ENCODE measurements around the gene PPP4R4. TPM values are rescaled to one million over a fixed set of nuclear protein-coding genes. Genes with fewer than 3 reads are reported as not detected.
A peak's percentile ranks its signal among the peaks of the same experiment; 100 is the strongest.
"Not testable (repeated sequence)": the region's sequence is repeated elsewhere in the genome, so short reads cannot be mapped to it uniquely, and the experiment has no call there.

PPP4R4 gene
- total RNA-seq, 1 donor from 2014 or later: 12.8 TPM

DNA sequence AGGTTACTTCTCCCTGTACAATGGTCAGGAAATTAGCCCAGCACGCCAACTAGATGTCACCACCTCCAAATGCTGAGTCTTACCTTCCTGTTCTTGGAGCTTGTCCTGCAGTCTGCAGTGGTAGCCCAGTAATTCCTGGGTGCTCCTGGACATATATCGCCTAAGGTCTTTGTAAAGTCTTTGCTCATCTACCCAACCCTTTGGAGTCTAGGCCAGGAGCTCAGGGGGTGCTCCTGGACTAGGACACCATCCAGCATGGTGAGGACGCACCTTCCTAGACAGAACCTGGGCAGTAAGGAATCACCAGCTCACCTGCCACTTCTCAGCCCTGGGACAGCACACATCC lies 118.4 kb downstream of the PPP4R4 start:
- DNase-seq (ENCODE audit: low spot score, unreplicated experiment): no peak
- H3K9me3 Mint-ChIP-seq (ENCODE audit: low read depth): peaks cover 5% of the 10 kb centered on the region
- TF ChIP-seq, protein P1, sequence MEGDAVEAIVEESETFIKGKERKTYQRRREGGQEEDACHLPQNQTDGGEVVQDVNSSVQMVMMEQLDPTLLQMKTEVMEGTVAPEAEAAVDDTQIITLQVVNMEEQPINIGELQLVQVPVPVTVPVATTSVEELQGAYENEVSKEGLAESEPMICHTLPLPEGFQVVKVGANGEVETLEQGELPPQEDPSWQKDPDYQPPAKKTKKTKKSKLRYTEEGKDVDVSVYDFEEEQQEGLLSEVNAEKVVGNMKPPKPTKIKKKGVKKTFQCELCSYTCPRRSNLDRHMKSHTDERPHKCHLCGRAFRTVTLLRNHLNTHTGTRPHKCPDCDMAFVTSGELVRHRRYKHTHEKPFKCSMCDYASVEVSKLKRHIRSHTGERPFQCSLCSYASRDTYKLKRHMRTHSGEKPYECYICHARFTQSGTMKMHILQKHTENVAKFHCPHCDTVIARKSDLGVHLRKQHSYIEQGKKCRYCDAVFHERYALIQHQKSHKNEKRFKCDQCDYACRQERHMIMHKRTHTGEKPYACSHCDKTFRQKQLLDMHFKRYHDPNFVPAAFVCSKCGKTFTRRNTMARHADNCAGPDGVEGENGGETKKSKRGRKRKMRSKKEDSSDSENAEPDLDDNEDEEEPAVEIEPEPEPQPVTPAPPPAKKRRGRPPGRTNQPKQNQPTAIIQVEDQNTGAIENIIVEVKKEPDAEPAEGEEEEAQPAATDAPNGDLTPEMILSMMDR (IDR thresholded peaks at IDR 0.05; ENCODE audit: unreplicated experiment): no peak
- H3K4me1 Mint-ChIP-seq (ENCODE audit: low read depth): peaks cover 18% of the 10 kb centered on the region
- peaks cover 6% of the 10 kb centered on the region for H3K36me3 Mint-ChIP-seq (ENCODE audit: insufficient read depth)
- no peaks in the 10 kb centered on the region for H3K27me3 Mint-ChIP-seq
- H3K27ac Mint-ChIP-seq: no peak overlapping the region
- no peak overlapping the region for H3K4me3 Mint-ChIP-seq (ENCODE audit: low read depth)

DNA sequence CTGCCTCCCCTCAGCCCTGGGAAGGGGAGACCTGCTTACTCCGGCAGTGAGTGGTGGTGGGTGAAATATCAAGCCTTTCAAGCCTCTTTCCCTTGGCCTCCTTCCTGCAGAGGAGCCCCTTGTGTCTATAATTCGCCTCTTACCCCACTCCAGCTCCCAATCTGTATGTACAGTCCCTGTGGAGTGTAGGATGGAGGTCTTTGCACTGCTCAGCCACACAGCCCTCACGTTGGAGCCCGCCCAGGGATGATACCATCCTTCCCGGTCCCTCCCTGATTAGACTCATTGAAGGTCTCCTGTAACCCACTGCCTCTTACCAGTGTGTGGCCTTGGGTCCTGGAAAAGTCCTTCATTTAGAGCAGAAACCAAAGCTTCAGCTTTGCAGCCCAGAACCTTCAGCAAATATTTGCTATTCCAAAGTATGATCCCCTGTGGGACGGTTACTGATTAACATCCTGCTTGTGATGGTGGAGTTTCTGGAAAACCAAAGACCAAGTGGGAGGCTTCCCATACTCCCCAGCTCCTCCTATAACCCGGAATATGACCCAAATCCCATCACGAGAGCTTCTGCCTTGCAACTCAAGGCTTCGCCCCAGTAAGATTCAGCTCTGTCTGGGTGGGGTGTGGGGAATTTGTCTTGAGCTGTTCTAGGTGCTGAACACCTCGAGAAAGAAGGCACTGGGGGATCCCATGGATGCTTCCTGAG lies 118.9 kb downstream of the PPP4R4 start, which contains the start of gene SERPINA10:
Gene SERPINA10, minus strand, starts transcription at position 397 of the 706 bp plus-strand sequence. CDS start 2,675 bp downstream, outside the sequence.
- H3K4me1 Mint-ChIP-seq (ENCODE audit: low read depth): peaks cover 18% of the 10 kb centered on the region
- TF ChIP-seq, protein P1 (IDR thresholded peaks at IDR 0.05; ENCODE audit: unreplicated experiment): no peak
- DNase-seq (ENCODE audit: low spot score, unreplicated experiment): no peak
- H3K27ac Mint-ChIP-seq: peak within 1 kb of the TSS; percentile 38
- no peaks in the 10 kb centered on the region for H3K27me3 Mint-ChIP-seq
- H3K4me3 Mint-ChIP-seq (ENCODE audit: low read depth): peak within 1 kb of the TSS; percentile 49
- H3K36me3 Mint-ChIP-seq (ENCODE audit: insufficient read depth): peaks cover under 1% of the 10 kb centered on the region
- peaks cover under 1% of the 10 kb centered on the region for H3K9me3 Mint-ChIP-seq (ENCODE audit: low read depth)

DNA sequence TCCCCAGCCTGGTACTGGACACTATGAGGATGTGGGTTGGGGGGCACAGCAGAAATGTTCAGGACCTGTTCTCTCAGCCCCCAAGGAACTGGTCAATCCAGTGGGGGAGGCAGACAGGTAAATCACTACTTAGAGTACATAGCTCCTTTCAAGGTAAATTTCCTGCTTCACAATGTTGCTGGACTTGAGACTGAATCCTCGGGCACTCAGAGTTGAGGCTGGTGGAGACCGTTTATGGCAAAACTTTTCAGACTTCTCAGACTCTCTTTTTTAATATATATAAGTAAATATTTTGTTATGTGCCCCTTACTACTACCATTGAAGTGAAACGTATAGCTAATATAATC lies 119.4 kb downstream of the PPP4R4 start:
- no peak overlapping the region for H3K27ac Mint-ChIP-seq
- peaks cover 18% of the 10 kb centered on the region for H3K4me1 Mint-ChIP-seq (ENCODE audit: low read depth)
- no peaks in the 10 kb centered on the region for H3K36me3 Mint-ChIP-seq (ENCODE audit: insufficient read depth)

DNA sequence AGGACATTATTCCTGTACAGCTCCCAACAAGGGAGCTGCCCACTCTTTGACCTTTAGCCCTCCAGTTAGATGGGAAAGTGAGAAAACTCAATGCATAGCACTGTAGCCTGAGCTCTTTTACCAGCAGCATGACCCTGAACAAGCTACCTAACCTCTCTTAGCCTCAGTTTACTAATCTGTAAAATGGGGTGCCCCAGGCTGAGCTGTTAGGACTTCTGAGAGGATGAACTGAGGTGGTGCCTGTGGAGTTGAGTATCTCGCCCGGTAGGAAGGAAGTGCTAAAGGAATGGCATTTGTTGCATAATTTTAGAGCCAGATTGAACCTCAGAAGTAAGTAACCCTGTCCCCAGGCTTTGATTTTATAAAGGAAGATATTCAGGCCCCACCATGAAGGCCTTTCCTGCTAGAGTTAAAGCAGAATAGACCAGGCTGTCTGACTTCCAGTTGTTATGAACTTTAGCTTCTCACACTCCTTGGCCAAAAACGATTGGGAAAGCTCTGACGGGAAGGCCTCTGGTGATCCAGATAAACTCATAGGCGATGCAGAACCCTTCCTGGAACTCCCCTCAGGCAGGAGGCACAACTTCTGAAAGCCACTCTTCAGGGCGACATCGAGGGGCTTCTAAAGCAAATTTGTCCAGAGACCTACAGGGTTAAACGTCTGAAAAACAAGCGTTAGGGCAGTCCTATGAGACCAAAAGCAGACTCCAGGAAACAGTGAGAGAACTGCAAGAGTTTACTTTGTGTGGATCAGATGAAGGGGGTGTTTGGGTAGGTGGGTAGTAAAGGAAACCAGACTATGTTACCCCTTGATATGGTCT lies 121.4 kb downstream of the PPP4R4 start:
- Mint-ChIP-seq H3K36me3 (ENCODE audit: insufficient read depth) (no peaks in the 10 kb centered on the region), H3K27ac (no peak overlapping the region), H3K4me1 (ENCODE audit: low read depth) (peaks cover 18% of the 10 kb centered on the region), H3K4me3 (ENCODE audit: low read depth) (no peak overlapping the region), H3K27me3 (no peaks in the 10 kb centered on the region), H3K9me3 (ENCODE audit: low read depth) (no peaks in the 10 kb centered on the region)
- no peak for DNase-seq (ENCODE audit: low spot score, unreplicated experiment)
- TF ChIP-seq, protein P1 (IDR thresholded peaks at IDR 0.05; ENCODE audit: unreplicated experiment): no peak

More for the DNA sequence above, 119.4 kb downstream of the PPP4R4 start:
- TF ChIP-seq, protein P1 (IDR thresholded peaks at IDR 0.05; ENCODE audit: unreplicated experiment): no peak
- Mint-ChIP-seq H3K4me3 (ENCODE audit: low read depth) (no peak overlapping the region), H3K9me3 (ENCODE audit: low read depth) (no peaks in the 10 kb centered on the region), H3K27me3 (no peaks in the 10 kb centered on the region)
- no peak for DNase-seq (ENCODE audit: low spot score, unreplicated experiment)

DNA sequence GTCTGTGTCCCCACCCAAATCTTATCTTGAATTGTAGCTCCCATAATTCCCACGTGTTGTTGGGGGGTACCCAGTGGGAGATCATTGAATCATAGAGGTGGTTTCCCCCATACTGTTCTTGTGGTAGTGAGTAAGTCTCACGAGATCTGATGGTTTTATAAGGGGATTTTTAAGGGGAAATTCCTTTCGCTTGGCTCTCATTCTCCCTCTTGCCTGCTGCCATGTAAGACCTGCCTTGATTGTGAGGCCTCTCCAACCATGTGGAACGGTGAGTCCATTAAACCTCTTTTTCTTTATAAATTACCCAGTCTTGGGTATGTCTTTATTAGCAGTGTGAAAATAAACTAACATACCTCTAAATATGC lies 122.0 kb downstream of the PPP4R4 start:
- DNase-seq (ENCODE audit: low spot score, unreplicated experiment); H3K9me3 Mint-ChIP-seq (ENCODE audit: low read depth); H3K27ac Mint-ChIP-seq; H3K36me3 Mint-ChIP-seq (ENCODE audit: insufficient read depth); H3K27me3 Mint-ChIP-seq; H3K4me3 Mint-ChIP-seq (ENCODE audit: low read depth): not testable (repeated sequence)
- peaks cover 18% of the 10 kb centered on the region for H3K4me1 Mint-ChIP-seq (ENCODE audit: low read depth)
